ENCODE results near the gene ADGRD2.

GRCh38 chr9:124442379-124442778, 7.9 kb upstream of the ADGRD2 start:
- TF ChIP-seq, protein P1, sequence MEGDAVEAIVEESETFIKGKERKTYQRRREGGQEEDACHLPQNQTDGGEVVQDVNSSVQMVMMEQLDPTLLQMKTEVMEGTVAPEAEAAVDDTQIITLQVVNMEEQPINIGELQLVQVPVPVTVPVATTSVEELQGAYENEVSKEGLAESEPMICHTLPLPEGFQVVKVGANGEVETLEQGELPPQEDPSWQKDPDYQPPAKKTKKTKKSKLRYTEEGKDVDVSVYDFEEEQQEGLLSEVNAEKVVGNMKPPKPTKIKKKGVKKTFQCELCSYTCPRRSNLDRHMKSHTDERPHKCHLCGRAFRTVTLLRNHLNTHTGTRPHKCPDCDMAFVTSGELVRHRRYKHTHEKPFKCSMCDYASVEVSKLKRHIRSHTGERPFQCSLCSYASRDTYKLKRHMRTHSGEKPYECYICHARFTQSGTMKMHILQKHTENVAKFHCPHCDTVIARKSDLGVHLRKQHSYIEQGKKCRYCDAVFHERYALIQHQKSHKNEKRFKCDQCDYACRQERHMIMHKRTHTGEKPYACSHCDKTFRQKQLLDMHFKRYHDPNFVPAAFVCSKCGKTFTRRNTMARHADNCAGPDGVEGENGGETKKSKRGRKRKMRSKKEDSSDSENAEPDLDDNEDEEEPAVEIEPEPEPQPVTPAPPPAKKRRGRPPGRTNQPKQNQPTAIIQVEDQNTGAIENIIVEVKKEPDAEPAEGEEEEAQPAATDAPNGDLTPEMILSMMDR (IDR thresholded peaks at IDR 0.05; ENCODE audit: low read depth, low read length) = no peak
- no peak for TF ChIP-seq EZH2phosphoT487 (IDR thresholded peaks at IDR 0.05; ENCODE audit: low read depth)

Data from OCI-LY3 (cell line).